IPS-18c (cell line): ENCODE data around the gene HOXC4.
"Not testable (repeated sequence)": the region's sequence is repeated elsewhere in the genome, so short reads cannot be mapped to it uniquely, and the experiment has no call there.

Source experiments
- H3K4me3 ChIP-seq: 2 replicates; pipeline ENCODE4 v1.7.0; 2013; ENCODE audit warnings: low read depth, mild to moderate bottlenecking, low read length, moderate library complexity; ENCODE audit not compliant: insufficient read depth
- H3K9me3 ChIP-seq: one replicate; pipeline ENCODE4 v1.6.1; 2013; ENCODE audit warnings: mild to moderate bottlenecking, low read length, moderate library complexity; ENCODE audit not compliant: control insufficient read depth, insufficient read depth

HOXC4 gene

GRCh38 chr12:54088011-54088410 lies 34.4 kb downstream of the HOXC4 start:
- H3K9me3 ChIP-seq, H3K4me3 ChIP-seq: not testable (repeated sequence)

GRCh38 chr12:54089465-54089864 lies 35.8 kb downstream of the HOXC4 start:
- H3K4me3 ChIP-seq, H3K9me3 ChIP-seq: not testable (repeated sequence)

- not testable (repeated sequence) for H3K9me3 ChIP-seq, H3K4me3 ChIP-seq
Measured at GRCh38 chr12:54090312-54090711, 36.7 kb downstream of the HOXC4 start.

- not testable (repeated sequence) for H3K9me3 ChIP-seq, H3K4me3 ChIP-seq
Measured at GRCh38 chr12:54092943-54093342, 39.3 kb downstream of the HOXC4 start.

GRCh38 chr12:54095928-54096327 lies 42.3 kb downstream of the HOXC4 start:
- H3K9me3 ChIP-seq, H3K4me3 ChIP-seq: not testable (repeated sequence)

DNA sequence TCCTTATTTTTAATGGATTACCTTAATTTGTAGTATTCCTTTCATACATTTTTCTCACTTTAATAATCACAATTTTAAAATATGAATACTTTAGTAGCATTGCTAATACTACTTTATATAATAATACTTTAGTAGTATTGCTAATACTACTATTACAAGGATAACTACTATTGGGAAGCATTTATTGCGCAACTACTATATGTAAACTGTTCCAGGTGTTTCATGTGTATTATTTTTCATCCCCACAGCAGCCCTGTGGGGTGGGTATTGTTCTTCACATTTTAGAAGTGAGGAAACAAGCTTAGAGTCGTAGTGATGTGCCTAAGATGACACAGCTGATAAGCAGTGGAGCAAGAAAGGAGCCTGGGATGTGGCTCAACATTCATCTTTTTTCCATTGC lies 45.0 kb downstream of the HOXC4 start:
- H3K4me3 ChIP-seq, H3K9me3 ChIP-seq: not testable (repeated sequence)

- H3K9me3 ChIP-seq, H3K4me3 ChIP-seq: not testable (repeated sequence)
Measured at GRCh38 chr12:54100588-54100987, 47.0 kb downstream of the HOXC4 start.

- H3K4me3 ChIP-seq, H3K9me3 ChIP-seq: not testable (repeated sequence)
Measured at GRCh38 chr12:54102223-54102622, 48.6 kb downstream of the HOXC4 start.

DNA sequence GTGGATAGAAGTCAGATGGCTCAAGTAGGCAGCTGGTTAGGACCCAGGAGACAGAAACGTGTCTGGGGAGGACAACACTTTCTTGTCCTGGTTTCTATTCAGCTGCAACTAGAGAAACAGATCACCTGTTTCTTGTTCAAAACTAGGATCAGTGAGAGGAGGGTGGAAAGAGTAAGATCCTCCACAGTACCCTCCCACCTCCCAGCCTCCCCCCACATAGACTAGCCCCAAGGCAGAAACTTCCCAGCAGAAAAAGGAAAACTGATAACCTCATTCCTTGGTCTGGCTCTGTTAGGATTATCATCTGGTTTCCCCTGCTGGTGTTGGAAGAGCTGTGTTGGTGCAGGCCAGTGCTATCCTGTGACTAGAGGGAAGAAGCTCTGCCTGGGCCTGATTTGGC lies 50.2 kb downstream of the HOXC4 start:
- not testable (repeated sequence) for H3K9me3 ChIP-seq, H3K4me3 ChIP-seq
